GM21528 (cell line): Measurements from ENCODE around the gene ZNF557.
A peak's percentile ranks its signal among the peaks of the same experiment; 100 is the strongest.
"Not testable (repeated sequence)": the region's sequence is repeated elsewhere in the genome, so short reads cannot be mapped to it uniquely, and the experiment has no call there.

ENCODE experiments used
- ATAC-seq: cut with Tn5 transposase; IDR thresholded peaks from one replicate; pipeline ENCODE4 v1.9.1; 2021; ENCODE audit warnings: mild to moderate bottlenecking, moderate library complexity; ENCODE audit not compliant: unreplicated experiment, low FRiP score

ZNF557 gene

DNA sequence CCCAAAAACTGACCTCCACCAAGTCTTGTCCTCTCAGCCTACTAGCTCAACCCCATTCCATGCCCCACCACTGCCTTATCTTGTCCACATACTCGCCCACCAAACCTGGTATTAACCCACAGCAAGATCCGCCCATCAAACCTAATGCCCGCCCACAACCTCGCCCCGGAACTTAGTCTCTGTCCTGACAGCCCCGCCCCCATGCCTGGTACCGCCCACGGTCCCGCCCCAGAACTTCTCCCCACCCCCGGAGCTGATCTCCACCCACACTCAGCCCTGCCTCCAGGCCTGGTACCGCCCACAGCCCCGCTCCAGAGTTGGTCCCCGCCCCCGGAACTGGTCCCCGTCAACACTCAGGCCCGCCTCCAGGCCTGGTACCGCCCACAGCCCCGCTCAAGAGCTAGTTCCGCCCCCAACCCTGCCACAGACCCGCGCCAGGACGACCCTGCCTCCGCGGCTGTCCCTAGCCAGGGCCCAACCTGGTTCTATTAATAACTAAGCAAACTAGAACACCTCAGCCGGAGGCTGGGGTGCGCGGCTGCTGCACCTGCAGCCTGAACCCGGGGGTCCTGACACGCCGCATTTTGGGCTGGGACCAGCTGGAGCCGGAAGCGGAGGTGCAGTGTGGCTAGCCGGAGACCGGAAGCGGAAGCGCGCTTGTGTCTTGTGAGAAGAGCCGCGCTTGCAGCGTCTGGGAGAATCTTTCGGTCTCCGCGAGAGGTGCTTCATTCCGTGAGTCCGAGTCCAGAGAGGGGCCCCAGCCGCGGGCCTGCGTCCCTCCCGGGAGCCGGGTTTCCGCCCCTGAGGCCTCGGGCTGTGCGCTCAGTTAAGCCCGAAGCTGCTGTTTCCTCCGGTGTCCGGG, at the start of gene ZNF557:
Gene ZNF557, plus strand, starts transcription at position 662 of the 862 bp plus-strand sequence. CDS start 5,372 bp downstream, outside the sequence.
- peak; percentile 93 for ATAC-seq

DNA sequence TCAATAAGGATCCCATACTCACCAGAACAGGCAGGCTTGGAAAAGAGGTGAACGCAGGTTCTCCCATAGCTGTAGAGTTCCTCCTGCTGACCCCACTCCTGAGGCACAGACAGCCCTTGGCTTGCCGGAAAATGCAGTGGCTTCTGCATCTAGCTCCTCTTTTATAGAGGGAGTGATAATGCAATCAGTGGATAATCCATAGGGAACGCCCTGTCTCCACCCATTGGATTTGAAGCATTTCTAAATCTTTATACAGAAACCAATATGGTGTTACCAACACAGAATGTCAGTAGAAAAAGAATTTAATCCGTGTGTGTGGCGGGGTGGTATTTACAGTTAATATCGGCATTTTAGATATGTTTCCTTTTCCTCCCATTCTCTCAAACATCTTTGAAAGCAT, 48.2 kb upstream of the ZNF557 start, which contains the start of gene MBD3L2B:
Gene MBD3L2B, minus strand, starts transcription at position 101 of the 400 bp plus-strand sequence. Its CDS starts 34 bp downstream, at position 67.
- not testable (repeated sequence) for ATAC-seq

DNA sequence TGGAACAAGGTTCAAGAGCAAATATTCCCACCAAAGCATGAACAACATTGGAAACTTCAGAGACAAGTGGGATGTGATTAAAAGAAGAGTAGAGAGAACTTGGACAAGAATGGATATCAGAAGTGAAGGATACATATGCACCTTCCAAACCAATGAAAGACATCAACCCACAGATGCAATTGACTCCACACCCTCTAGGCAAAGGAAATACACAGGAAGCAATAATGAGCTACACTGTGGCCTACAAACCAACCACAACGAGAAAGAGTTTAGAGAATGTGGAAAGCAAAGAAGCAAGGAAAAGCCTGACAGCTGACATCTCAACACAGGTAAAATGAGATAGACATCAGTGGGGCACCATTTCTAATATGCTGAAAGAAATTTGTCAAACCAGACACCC, 40.7 kb upstream of the ZNF557 start:
- not testable (repeated sequence) for ATAC-seq

DNA sequence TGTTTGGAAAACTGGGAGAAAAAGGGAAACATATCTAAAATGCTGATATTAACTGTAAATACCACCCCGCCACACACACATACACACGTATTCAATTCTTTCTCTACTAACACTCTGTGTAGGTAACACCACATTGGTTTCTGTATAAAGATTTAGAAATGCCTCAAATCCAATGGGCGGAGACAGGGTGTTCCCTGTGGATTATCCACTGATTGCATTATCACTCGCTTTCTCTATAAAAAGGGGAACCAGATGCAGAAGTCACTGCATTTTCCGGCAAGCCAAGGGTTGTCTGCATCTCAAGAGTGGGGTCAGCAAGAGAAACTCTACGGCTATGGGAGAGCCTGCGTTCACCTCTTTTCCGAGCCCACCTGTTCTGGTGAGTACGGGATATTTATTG, 39.2 kb upstream of the ZNF557 start, which contains the start of gene MBD3L5:
Gene MBD3L5, plus strand, starts transcription at position 301 of the 400 bp plus-strand sequence. Its CDS starts 34 bp downstream, at position 335.
- not testable (repeated sequence) for ATAC-seq

DNA sequence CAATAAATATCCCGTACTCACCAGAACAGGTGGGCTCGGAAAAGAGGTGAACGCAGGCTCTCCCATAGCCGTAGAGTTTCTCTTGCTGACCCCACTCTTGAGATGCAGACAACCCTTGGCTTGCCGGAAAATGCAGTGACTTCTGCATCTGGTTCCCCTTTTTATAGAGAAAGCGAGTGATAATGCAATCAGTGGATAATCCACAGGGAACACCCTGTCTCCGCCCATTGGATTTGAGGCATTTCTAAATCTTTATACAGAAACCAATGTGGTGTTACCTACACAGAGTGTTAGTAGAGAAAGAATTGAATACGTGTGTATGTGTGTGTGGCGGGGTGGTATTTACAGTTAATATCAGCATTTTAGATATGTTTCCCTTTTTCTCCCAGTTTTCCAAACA, 29.4 kb upstream of the ZNF557 start, which contains the start of gene MBD3L4:
Gene MBD3L4, minus strand, starts transcription at position 101 of the 400 bp plus-strand sequence. Its CDS starts 35 bp downstream, at position 66.
- ATAC-seq = not testable (repeated sequence)

DNA sequence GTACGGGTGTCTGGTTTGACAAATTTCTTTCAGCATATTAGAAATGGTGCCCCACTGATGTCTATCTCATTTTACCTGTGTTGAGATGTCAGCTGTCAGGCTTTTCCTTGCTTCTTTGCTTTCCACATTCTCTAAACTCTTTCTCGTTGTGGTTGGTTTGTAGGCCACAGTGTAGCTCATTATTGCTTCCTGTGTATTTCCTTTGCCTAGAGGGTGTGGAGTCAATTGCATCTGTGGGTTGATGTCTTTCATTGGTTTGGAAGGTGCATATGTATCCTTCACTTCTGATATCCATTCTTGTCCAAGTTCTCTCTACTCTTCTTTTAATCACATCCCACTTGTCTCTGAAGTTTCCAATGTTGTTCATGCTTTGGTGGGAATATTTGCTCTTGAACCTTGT, 27.9 kb upstream of the ZNF557 start:
- not testable (repeated sequence) for ATAC-seq

DNA sequence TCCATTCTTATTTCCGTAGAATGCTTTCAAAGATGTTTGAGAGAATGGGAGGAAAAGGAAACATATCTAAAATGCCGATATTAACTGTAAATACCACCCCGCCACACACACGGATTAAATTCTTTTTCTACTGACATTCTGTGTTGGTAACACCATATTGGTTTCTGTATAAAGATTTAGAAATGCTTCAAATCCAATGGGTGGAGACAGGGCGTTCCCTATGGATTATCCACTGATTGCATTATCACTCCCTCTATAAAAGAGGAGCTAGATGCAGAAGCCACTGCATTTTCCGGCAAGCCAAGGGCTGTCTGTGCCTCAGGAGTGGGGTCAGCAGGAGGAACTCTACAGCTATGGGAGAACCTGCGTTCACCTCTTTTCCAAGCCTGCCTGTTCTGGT, 20.5 kb upstream of the ZNF557 start, which contains the start of gene MBD3L2:
Gene MBD3L2, plus strand, starts transcription at position 301 of the 400 bp plus-strand sequence. Its CDS starts 53 bp downstream, at position 354.
- ATAC-seq = not testable (repeated sequence)

DNA sequence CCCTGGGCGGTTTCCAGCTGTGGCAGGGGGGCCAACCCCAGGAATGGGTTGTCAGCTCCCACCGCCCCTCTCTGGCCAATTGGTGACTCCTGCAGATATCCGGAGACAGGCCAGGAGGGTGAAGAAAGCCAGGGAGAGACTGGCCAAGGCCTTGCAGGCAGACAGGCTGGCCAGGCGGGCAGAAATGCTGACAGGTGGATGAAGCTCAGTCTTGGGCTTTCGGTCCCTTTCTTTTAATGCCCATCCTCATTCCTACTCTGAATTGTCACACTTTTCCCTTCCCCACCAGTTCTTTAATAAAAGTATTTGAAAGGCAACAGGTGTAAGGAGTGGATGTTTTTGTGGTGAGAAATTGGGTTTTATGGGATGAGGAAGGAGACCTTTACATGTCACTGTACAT, 18.1 kb upstream of the ZNF557 start:
- ATAC-seq = not testable (repeated sequence)

DNA sequence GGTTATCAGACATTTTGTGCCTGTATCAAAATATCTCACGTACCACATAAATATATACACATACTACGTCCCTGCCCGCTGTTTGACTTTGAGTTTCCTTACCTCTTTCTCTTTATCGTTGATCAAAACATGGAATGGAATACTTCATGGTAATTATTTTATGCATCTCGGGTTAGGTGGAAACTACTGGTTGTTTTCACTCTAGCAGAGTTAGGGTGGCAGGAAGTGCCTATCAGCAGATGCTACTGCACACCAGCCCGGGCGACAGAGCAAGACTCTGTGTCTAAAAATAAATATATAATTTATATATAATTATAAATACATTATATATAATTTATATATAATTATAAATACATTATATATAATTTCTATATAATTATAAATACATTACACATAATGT, 16.6 kb upstream of the ZNF557 start:
- not testable (repeated sequence) for ATAC-seq

DNA sequence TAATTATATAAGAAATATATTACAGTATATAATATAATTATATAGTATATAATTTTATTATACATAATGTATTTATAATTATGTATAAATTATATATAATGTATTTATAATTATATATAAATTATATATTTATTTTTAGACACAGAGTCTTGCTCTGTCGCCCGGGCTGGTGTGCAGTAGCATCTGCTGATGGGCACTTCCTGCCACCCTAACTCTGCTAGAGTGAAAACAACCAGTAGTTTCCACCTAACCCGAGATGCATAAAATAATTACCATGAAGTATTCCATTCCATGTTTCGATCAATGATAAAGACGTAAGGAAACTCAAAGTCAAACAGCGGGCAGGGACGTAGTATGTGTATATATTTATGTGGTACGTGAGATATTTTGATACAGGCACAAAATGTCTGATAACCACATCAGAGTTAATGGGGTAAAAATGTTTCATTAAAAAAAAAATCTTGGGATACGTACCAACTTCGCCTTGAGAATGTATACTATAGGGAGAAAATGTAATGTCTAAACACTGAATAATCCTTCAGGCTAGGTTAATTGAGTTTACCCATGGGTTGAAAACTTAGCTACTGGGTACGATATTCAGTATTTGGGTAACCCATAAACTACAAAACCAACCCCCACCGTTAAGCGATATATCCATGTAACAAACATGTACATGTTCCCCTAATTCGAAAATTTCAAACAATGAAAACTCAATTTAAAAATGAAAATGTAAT, 14.7 kb upstream of the ZNF557 start:
- not testable (repeated sequence) for ATAC-seq

DNA sequence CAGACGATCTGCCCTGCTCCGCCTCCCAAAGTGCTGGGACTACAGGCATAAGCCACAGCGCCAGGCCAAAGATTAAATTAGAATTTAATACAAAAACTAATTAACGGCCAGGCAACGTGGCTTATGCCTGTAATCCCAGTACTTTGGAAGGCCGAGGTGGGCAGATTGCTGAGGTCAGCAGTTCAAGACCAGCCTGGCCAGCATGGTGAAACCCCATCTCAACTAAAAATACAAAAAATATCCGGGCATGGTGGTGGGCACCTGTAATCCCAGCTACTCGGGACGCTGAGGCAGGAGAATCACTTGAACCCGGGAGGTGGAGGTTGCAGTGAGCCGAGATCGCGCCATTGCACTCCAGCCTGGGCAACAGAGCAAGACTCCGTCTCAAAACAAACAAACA, 13.8 kb upstream of the ZNF557 start:
- not testable (repeated sequence) for ATAC-seq

DNA sequence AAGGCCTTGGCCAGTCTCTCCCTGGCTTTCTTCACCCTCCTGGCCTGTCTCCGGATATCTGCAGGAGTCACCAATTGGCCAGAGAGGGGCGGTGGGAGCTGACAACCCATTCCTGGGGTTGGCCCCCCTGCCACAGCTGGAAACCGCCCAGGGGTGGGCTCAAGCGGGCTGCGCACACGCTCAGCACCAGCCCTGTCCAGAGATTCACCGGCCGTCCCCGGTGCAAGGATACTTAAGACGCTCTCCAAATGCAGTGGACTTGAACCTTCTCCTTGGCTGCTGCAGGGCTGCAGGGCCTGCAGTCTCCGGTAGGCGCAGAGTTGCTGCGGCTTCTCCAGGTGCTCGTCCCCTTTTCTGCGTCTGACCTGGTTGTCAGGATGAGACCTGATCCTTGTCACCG, 13.1 kb upstream of the ZNF557 start:
- ATAC-seq = not testable (repeated sequence)

DNA sequence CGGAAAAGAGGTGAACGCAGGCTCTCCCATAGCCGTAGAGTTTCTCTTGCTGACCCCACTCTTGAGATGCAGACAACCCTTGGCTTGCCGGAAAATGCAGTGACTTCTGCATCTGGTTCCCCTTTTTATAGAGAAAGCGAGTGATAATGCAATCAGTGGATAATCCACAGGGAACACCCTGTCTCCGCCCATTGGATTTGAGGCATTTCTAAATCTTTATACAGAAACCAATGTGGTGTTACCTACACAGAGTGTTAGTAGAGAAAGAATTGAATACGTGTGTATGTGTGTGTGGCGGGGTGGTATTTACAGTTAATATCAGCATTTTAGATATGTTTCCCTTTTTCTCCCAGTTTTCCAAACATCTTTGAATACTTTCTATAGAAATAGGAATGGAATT, 10.9 kb upstream of the ZNF557 start, which contains the start of gene MBD3L3:
Gene MBD3L3, minus strand, starts transcription at position 101 of the 400 bp plus-strand sequence. Its CDS starts 71 bp downstream, at position 30.
- ATAC-seq = not testable (repeated sequence)

DNA sequence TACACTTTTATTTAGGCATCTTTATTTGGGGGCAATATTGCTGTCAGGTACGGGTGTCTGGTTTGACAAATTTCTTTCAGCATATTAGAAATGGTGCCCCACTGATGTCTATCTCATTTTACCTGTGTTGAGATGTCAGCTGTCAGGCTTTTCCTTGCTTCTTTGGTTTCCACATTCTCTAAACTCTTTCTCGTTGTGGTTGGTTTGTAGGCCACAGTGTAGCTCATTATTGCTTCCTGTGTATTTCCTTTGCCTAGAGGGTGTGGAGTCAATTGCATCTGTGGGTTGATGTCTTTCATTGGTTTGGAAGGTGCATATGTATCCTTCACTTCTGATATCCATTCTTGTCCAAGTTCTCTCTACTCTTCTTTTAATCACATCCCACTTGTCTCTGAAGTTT, 9.5 kb upstream of the ZNF557 start:
- ATAC-seq = not testable (repeated sequence)

DNA sequence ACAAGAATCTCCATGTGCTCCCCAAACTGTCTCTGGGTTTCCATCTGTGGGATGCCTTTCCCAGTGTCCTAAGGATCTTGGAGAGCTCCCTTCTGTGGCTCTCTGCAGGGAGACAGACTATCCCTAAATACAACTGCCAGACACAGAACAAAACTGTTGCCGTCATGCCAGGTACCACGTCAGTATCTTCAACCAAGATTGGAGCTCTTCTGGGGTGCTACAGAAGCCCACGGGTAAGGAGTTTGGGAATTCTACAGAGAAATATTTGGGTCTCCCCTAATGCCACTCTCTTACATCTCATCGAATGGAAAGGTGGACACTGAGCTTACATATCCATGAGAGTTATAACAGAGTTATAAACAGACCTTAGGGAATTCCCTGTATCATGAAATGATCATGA, 6.2 kb upstream of the ZNF557 start:
- no peak for ATAC-seq

DNA sequence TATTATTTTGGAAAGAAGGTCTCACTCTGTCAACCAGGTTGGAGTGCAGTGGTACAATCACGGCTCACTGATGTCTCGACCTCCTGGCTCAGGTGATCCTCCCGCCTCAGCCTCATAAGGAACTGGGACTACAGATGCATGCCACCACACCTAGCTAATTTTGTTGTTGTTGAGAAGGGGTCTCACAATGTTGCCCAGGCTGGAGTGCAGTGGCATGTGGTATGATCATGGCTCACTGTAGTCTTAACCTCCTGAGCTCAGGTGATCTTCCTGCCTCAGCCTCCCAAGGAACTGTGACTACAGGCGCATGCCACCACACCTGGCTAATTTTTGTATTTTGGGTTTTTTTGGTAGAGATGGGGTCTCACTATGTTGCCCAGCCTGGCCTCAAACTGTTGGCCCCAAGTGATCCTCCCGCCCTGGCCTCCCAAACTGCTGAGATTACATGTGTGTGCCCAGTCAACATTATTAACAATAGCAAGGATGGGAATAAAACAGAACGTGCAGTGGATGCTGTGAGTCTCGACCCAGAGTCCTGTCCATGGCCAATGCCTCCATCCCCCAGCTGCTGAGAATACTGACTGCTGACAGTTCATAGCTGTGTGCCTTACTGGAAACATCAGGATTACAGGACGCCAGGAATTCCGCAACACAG, 5.6 kb upstream of the ZNF557 start:
- ATAC-seq = no peak

DNA sequence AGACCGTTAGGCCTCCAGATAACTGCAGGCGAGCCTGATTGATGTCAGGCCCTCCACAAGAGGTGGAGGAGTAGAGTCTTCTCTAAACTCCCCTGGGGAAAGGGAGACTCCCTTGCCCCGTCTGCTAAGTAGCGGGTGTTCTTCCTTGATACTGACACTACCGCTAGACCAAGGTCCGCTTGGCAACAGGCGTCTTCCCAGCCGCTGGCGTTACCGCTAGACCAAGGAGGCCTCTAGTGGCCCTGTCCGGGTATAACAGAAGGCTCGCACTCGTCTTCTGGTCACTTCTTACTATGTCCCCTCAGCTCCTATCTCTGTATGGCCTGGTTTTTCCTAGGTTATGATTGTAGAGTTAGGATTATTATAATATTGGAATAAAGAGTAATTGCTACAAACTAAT, 2.4 kb upstream of the ZNF557 start:
- ATAC-seq = not testable (repeated sequence)

DNA sequence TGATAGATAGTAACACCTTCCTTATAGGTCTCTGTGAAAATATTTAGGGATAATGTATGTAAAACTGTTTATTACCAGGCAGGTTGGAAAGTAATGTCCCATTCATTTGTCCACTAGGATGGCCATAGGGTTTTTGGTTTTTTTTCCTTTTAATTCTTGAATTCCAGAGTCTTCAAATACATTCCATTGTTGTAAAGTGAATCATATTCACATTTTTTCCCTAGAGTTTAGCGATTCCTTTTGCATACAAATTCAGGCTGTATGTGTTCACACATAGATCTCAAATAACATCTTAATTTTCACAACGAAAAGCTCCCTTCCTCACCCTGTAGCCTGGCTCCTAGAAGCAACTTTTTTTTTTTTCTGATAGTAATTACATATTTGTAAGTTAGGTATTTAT, 1.8 kb upstream of the ZNF557 start:
- ATAC-seq = no peak

DNA sequence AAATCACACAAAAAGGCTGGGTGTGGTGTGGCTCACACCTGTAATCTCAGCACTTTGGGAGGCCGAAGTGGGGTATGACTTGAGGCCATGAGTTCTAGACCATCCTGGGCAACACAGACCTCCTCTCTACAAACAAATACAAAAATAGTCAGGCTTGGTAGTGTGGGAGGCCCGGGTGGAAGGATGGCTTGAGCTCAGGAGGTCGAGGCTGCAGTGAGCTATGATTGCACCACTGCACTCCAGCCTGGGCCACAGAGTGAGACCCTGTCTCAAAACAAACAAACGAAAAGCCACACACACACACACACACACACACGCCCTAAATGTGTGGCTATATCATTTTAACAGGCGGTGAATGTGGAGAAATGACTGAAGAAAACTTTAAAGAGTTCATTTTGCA, 904 bp upstream of the ZNF557 start:
- no peak for ATAC-seq

DNA sequence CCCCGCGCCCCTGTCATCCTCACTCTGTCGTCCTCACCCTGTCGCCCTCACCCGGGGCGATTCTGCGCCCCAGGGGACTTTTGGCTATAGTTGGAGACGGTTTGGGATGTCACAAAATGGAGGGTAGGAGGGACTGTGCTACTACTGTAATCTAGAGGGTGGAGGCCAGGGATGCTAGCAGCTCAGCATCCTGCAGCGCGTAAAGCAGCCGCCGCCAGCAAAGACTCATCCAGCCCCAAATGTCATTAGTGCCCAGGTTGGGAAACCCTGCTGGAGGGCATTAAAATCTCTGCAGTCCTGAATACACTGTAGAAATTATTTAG, 362 bp downstream of the ZNF557 start:
- no peak for ATAC-seq
